ENCODE measurements around the gene HDAC6.

DNA sequence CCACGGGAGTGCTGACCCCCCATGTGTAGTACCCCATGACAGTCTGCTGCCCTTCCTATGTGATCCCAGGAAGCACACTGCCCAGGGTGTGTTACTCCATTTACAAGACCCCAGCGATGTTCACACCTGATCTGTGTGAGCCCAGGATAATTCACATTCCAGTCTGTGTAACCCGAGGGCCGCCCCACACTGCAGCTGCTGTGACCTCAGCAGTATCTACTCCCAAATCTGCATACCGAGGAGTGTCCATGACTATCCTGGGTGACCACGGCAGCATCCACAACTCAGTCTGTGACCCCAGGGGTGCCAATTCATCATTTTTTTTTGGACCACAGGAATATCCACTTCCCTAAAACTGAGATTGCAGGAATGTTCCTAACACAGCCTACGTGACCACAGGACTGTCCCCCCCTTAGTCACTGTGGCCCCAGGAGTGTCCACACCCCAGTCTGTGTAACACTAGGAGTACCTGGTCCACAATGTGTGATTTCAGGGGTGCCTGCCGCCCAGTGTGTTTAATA is 48.1 kb upstream of the HDAC6 start:
- TF ChIP-seq, protein P1, sequence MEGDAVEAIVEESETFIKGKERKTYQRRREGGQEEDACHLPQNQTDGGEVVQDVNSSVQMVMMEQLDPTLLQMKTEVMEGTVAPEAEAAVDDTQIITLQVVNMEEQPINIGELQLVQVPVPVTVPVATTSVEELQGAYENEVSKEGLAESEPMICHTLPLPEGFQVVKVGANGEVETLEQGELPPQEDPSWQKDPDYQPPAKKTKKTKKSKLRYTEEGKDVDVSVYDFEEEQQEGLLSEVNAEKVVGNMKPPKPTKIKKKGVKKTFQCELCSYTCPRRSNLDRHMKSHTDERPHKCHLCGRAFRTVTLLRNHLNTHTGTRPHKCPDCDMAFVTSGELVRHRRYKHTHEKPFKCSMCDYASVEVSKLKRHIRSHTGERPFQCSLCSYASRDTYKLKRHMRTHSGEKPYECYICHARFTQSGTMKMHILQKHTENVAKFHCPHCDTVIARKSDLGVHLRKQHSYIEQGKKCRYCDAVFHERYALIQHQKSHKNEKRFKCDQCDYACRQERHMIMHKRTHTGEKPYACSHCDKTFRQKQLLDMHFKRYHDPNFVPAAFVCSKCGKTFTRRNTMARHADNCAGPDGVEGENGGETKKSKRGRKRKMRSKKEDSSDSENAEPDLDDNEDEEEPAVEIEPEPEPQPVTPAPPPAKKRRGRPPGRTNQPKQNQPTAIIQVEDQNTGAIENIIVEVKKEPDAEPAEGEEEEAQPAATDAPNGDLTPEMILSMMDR (IDR thresholded peaks at IDR 0.05), result no peak
- no peak for TF ChIP-seq POLR2A (IDR thresholded peaks at IDR 0.05)

All from lower leg skin (tissue), 3 donors.